ENCODE measurements around the gene RIMBP3C. TPM values are rescaled to one million over a fixed set of nuclear protein-coding genes. Genes with fewer than 3 reads are reported as not detected.
"Not testable (repeated sequence)": the region's sequence is repeated elsewhere in the genome, so short reads cannot be mapped to it uniquely, and the experiment has no call there.

The RIMBP3C gene
- total RNA-seq, 6 experiments from 2014 or later: 0.07 to 0.12 (median 0.09) TPM; not detected in 3

- WGBS (ENCODE audit: insufficient coverage, low coverage, low lambda C conversion rate, missing lambda C conversion rate): no CpG with 5 or more reads among the region's 12 CpGs
These were observed 37.1 kb downstream of the RIMBP3C start for GRCh38 chr22:21514117-21514516.

DNA sequence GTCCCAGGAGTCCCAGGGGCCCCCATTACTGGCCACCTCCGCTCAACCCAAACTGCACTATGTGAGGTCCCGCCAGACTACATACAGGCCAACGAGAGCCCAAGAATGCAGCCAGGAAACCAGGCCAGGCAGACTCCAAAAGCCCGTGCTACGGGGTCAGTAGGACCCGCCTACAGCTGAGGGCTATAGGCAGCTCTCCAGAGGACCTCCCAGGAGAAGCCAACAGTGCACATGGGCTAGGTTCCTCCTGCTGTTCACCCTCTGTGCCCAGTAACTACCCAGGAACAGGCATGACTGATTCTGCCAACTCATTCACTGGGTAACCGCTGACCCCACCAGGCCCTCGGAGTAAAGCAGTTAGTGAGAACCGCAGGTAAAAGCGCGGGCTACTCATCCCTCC, 39.2 kb downstream of the RIMBP3C start:
- peak in 1 of 4 donors; percentile 13 for ATAC-seq
- H3K9me3 ChIP-seq; H3K4me3 ChIP-seq; DNase-seq; H3K36me3 ChIP-seq; intact Hi-C loops (cut with DNase I); H3K27me3 ChIP-seq; H3K27ac ChIP-seq; H3K4me1 ChIP-seq: not testable (repeated sequence)
- 60% methylated on average over 1 of the region's 11 CpGs for WGBS (ENCODE audit: insufficient coverage, low coverage, low lambda C conversion rate, missing lambda C conversion rate)

More at GRCh38 chr22:21514117-21514516, 37.1 kb downstream of the RIMBP3C start:
- H3K9me3 ChIP-seq; DNase-seq; H3K4me3 ChIP-seq; H3K27ac ChIP-seq; H3K36me3 ChIP-seq; H3K27me3 ChIP-seq; intact Hi-C loops (cut with DNase I); H3K4me1 ChIP-seq: not testable (repeated sequence)
- ATAC-seq: peak; percentile 70 to 89 (median 83)

GRCh38 chr22:21510397-21510796, 40.9 kb downstream of the RIMBP3C start:
- H3K27ac ChIP-seq; H3K9me3 ChIP-seq; H3K4me3 ChIP-seq; H3K36me3 ChIP-seq; intact Hi-C loops (cut with DNase I); DNase-seq; H3K27me3 ChIP-seq; H3K4me1 ChIP-seq: not testable (repeated sequence)
- WGBS (ENCODE audit: insufficient coverage, low coverage, low lambda C conversion rate, missing lambda C conversion rate): no CpG with 5 or more reads among the region's 9 CpGs
- peak; percentile 57 to 76 (median 66) for ATAC-seq

DNA sequence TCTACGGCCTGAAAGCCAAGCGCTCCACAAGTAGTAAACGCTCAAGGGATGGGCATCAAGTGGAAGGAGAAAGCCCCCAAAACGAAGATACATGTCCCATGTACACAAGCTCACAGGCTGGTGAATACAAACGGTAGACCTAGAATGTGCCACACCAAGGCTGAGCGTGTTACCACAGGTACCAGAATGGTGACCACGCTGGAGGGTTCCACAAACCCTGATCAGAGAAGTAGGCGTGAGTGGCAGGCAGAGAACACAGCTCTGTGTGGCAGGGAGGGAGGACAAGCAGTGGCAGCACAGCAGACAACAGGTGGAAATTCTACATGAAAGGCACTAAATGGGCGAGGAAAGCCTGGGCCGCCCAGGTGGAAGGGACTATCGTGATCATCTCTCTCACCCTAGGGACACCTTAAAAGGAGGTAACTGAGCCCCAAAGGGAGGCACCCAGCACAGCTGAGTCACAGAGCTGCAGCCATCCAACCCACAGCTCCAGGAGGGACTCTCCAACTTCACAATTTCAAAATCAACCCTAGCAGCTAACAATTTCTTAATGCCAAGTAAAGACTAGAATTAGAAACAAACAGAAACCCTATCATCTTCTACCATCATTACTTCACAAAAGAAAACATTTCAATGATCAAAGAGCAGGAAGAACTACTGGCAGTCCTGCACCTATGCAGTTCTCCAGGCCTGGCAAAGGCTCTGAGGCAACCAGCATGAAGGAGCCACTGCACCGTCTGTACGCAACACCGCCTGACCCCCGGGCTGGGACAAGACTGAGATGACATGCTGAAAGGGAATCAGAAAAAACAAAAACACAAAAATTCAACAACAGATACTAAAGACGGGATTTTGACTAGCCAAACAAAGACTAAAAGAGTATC, 51.4 kb downstream of the RIMBP3C start:
- H3K9me3 ChIP-seq; DNase-seq; ATAC-seq; H3K4me1 ChIP-seq; H3K27ac ChIP-seq; H3K36me3 ChIP-seq; H3K4me3 ChIP-seq; intact Hi-C loops (cut with DNase I); H3K27me3 ChIP-seq: not testable (repeated sequence)
- WGBS (ENCODE audit: insufficient coverage, low coverage, low lambda C conversion rate, missing lambda C conversion rate): no CpG with 5 or more reads among the region's 16 CpGs

GRCh38 chr22:21498489-21498888, 52.8 kb downstream of the RIMBP3C start:
- no CpG with 5 or more reads among the region's 7 CpGs for WGBS (ENCODE audit: insufficient coverage, low coverage, low lambda C conversion rate, missing lambda C conversion rate)
- H3K4me1 ChIP-seq; H3K4me3 ChIP-seq; H3K27me3 ChIP-seq; DNase-seq; H3K9me3 ChIP-seq; H3K27ac ChIP-seq; intact Hi-C loops (cut with DNase I); ATAC-seq; H3K36me3 ChIP-seq: not testable (repeated sequence)

DNA sequence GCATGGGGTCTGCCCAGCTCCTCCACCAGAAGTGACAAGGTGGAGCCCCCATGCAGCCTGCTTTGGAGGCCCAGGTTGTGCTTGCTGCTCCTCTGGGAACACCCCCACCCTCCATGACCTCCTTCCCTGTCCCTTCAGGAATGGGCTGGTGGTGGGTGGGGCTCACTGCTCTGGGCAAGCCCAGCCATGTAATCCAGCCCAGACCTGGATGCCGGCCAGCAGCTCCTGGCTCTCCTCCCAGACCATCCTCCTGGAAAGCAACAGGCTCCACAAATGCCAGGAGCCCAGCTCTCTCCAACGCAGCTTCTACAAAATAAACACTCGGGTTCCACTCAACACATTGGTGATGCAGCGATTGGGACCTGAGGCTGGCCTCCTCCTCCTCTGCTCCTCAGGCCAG, 53.3 kb downstream of the RIMBP3C start:
- H3K9me3 ChIP-seq; H3K4me1 ChIP-seq; H3K4me3 ChIP-seq; intact Hi-C loops (cut with DNase I); H3K27me3 ChIP-seq; H3K36me3 ChIP-seq; DNase-seq; H3K27ac ChIP-seq: not testable (repeated sequence)
- peak; percentile 80 to 83 (median 81) for ATAC-seq
- no CpG with 5 or more reads among the region's 4 CpGs for WGBS (ENCODE audit: insufficient coverage, low coverage, low lambda C conversion rate, missing lambda C conversion rate)

Small RNA genes lying within 50 kb of the gene (small RNA-seq; reads per million reads assigned to genes)
- gene RF00492: 0 reads per million in 2 experiments
- 0 reads per million in 2 experiments for gene RN7SKP221

Other genes starting within 250 kb of the RIMBP3C start
- gene RIMBP3B, start 167.7 kb downstream of the RIMBP3C start, total RNA-seq: under 1 TPM in 1 of 6 experiments, not detected in 5; 0.04 TPM
- gene HIC2, start 134.1 kb downstream of the RIMBP3C start, total RNA-seq: 1 to 10 TPM in 5 of 6 experiments, under 1 TPM in 1; 0.88 to 1.9 (median 1.4) TPM
- gene TMEM191C, start 84.1 kb downstream of the RIMBP3C start, total RNA-seq: 1 to 10 TPM in 1 of 6 experiments, under 1 TPM in 5; 0.12 to 1.4 (median 0.66) TPM
- 10 to 100 TPM; 16.8 to 34.4 (median 22.1) TPM for gene UBE2L3, start 16.3 kb upstream of the RIMBP3C start, total RNA-seq
- 10 to 100 TPM in 2 of 6 experiments, 1 to 10 TPM in 4; 7.1 to 29.0 (median 7.8) TPM for gene YDJC, start 78.6 kb upstream of the RIMBP3C start, total RNA-seq
- not detected for gene CCDC116, start 81.3 kb upstream of the RIMBP3C start, total RNA-seq
- 10 to 100 TPM; 33.1 to 85.7 (median 71.6) TPM for gene SDF2L1, start 90.8 kb upstream of the RIMBP3C start, total RNA-seq
- gene PPIL2, start 114.6 kb upstream of the RIMBP3C start, total RNA-seq: 10 to 100 TPM; 18.9 to 24.2 (median 22.1) TPM
- gene YPEL1, start 184.3 kb upstream of the RIMBP3C start, total RNA-seq: 10 to 100 TPM in 1 of 6 experiments, 1 to 10 TPM in 5; 1.0 to 11.2 (median 2.7) TPM

Measured in right lobe of liver (tissue), 6 donors.